H9 (cell line): ENCODE data around the gene SUMF1. TPM values are rescaled to one million over a fixed set of nuclear protein-coding genes. Genes with fewer than 3 reads are reported as not detected.

ENCODE experiments used
- DNase-seq: peaks from one replicate; pipeline ENCODE4 v3.0.0-alpha.2; 2017
- H2AFZ ChIP-seq: one replicate; pipeline ENCODE4 v1.6.1; 2013; ENCODE audit warnings: mild to moderate bottlenecking, low read length, control low read depth, moderate library complexity
- H2AK5ac ChIP-seq: 2 replicates; pipeline ENCODE4 v1.6.1; 2013; ENCODE audit warnings: low read length, control low read depth, mixed read lengths; ENCODE audit not compliant: insufficient read length
- H2BK120ac ChIP-seq: one replicate; pipeline ENCODE4 v1.6.1; 2013; ENCODE audit warnings: low read depth, mild to moderate bottlenecking, low read length, control low read depth, inconsistent platforms; ENCODE audit not compliant: poor library complexity, severe bottlenecking
- H2BK12ac ChIP-seq: 2 replicates; pipeline ENCODE4 v1.6.1; 2013; ENCODE audit warnings: low read length, control low read depth, mixed read lengths, low read depth; ENCODE audit not compliant: insufficient read length
- H2BK15ac ChIP-seq: 2 replicates; pipeline ENCODE4 v1.6.1; 2013; ENCODE audit warnings: low read depth, low read length, control low read depth
- H2BK20ac ChIP-seq: one replicate; pipeline ENCODE4 v1.6.1; 2013; ENCODE audit warnings: low read depth, mild to moderate bottlenecking, low read length, control low read depth, inconsistent platforms; ENCODE audit not compliant: poor library complexity, severe bottlenecking
- H2BK5ac ChIP-seq: 2 replicates; pipeline ENCODE4 v1.6.1; 2013; ENCODE audit warnings: low read length, control low read depth, mixed read lengths; ENCODE audit not compliant: insufficient read length
- H3K14ac ChIP-seq: 2 replicates; pipeline ENCODE4 v1.6.1; 2013; ENCODE audit warnings: low read length, control low read depth; ENCODE audit not compliant: insufficient read depth
- H3K18ac ChIP-seq: 2 replicates; pipeline ENCODE4 v1.6.1; 2013; ENCODE audit warnings: low read depth, mild to moderate bottlenecking, mixed read lengths, low read length, control low read depth; ENCODE audit not compliant: insufficient read length
- H3K23ac ChIP-seq: 2 replicates; pipeline ENCODE4 v1.6.1; 2013; ENCODE audit warnings: low read length, control low read depth, mixed read lengths, low read depth; ENCODE audit not compliant: insufficient read length
- H3K23me2 ChIP-seq: 2 replicates; pipeline ENCODE4 v1.6.1; 2013; ENCODE audit warnings: low read depth, mild to moderate bottlenecking, mixed read lengths, low read length, control low read depth; ENCODE audit not compliant: insufficient read length, poor library complexity, severe bottlenecking
- H3K27ac ChIP-seq: 2 replicates; pipeline ENCODE4 v1.5.1; 2013; ENCODE audit warnings: low read length, control low read depth, mixed read lengths, low read depth; ENCODE audit not compliant: insufficient read length
- H3K27me3 ChIP-seq: 2 replicates; pipeline ENCODE4 v1.6.1; 2013; ENCODE audit warnings: low read length, control low read depth, inconsistent platforms; ENCODE audit not compliant: insufficient read depth
- H3K4ac ChIP-seq: 2 replicates; pipeline ENCODE4 v1.6.1; 2013; ENCODE audit warnings: low read depth, mild to moderate bottlenecking, control low read depth, inconsistent platforms, low read length, moderate library complexity
- H3K4me1 ChIP-seq: 2 replicates; pipeline ENCODE4 v1.6.1; 2013; ENCODE audit warnings: low read length, control low read depth, inconsistent platforms; ENCODE audit not compliant: insufficient read depth
- H3K4me2 ChIP-seq: 2 replicates; pipeline ENCODE4 v1.6.1; 2013; ENCODE audit warnings: low read length, control low read depth, mixed read lengths; ENCODE audit not compliant: insufficient read length, insufficient read depth
- H3K56ac ChIP-seq: 2 replicates; pipeline ENCODE4 v1.6.1; 2013; ENCODE audit warnings: low read depth, mild to moderate bottlenecking, mixed read lengths, low read length, control low read depth; ENCODE audit not compliant: insufficient read length
- H3K79me1 ChIP-seq: 2 replicates; pipeline ENCODE4 v1.6.1; 2013; ENCODE audit warnings: low read depth, mild to moderate bottlenecking, moderate library complexity, low read length, control low read depth, inconsistent platforms; ENCODE audit not compliant: insufficient read depth, poor library complexity, severe bottlenecking
- H3K79me2 ChIP-seq: 2 replicates; pipeline ENCODE4 v1.6.1; 2013; ENCODE audit warnings: low read length, control low read depth, inconsistent platforms; ENCODE audit not compliant: insufficient read depth
- H3K9ac ChIP-seq: 2 replicates; pipeline ENCODE4 v1.6.1; 2013; ENCODE audit warnings: low read length, control low read depth, mixed read lengths; ENCODE audit not compliant: insufficient read length; ENCODE audit errors: extremely low read depth
- H3K9me3 ChIP-seq: one replicate; pipeline ENCODE4 v1.6.1; 2013; ENCODE audit warnings: low read depth, low read length, inconsistent platforms; ENCODE audit not compliant: control insufficient read depth
- H3T11ph ChIP-seq: one replicate; pipeline ENCODE4 v1.6.1; 2013; ENCODE audit warnings: mild to moderate bottlenecking, low read length, control low read depth, inconsistent platforms
- H4K20me1 ChIP-seq: one replicate; pipeline ENCODE4 v1.6.1; 2013; ENCODE audit not compliant: control insufficient read depth, insufficient read length, insufficient read depth
- H4K5ac ChIP-seq: 2 replicates; pipeline ENCODE4 v1.6.1; 2013; ENCODE audit warnings: low read depth, mild to moderate bottlenecking, mixed read lengths, low read length, control low read depth; ENCODE audit not compliant: insufficient read length
- H4K8ac ChIP-seq: replicated peaks from 2 replicates; pipeline ENCODE4 v1.6.1; 2013; ENCODE audit warnings: low read length, control low read depth, mixed read lengths, low read depth; ENCODE audit not compliant: insufficient read length
- H4K91ac ChIP-seq: 2 replicates; pipeline ENCODE4 v1.6.1; 2013; ENCODE audit warnings: low read depth, mild to moderate bottlenecking, moderate library complexity, mixed read lengths, low read length, control low read depth; ENCODE audit not compliant: insufficient read length
- H3K27ac Mint-ChIP-seq, 3 experiments: 2 replicates in 2 of 3; 3 replicates in 1 of 3; pipeline ENCODE4 v1.8.0; 2020 to 2021; ENCODE audit warnings: mixed read lengths in 3 of 3, mild to moderate bottlenecking in 1 of 3, moderate library complexity in 1 of 3
- H3K27me3 Mint-ChIP-seq: 2 replicates; pipeline ENCODE4 v1.8.0; 2021; ENCODE audit warnings: low read depth, mild to moderate bottlenecking, moderate library complexity, mixed read lengths
- H3K36me3 Mint-ChIP-seq, 3 experiments: 2 replicates in 2 of 3; 3 replicates in 1 of 3; pipeline ENCODE4 v1.8.0; 2020 to 2021; ENCODE audit warnings: low read depth in 3 of 3, mixed read lengths in 3 of 3; ENCODE audit not compliant: insufficient read depth in 1 of 3
- H3K4me1 Mint-ChIP-seq, 2 experiments: 2 replicates each; pipeline ENCODE4 v1.8.0; 2020; ENCODE audit warnings: mixed read lengths in 2 of 2
- H3K4me3 Mint-ChIP-seq, 2 experiments: 2 replicates in 1 of 2; 3 replicates in 1 of 2; pipeline ENCODE4 v1.8.0; 2020 to 2021; ENCODE audit warnings: mild to moderate bottlenecking in 2 of 2, mixed read lengths in 2 of 2, moderate library complexity in 1 of 2
- H3K9me3 Mint-ChIP-seq, 2 experiments: 2 replicates in 1 of 2; 3 replicates in 1 of 2; pipeline ENCODE4 v1.8.0; 2020; ENCODE audit warnings: mild to moderate bottlenecking in 2 of 2, mixed read lengths in 2 of 2, moderate library complexity in 1 of 2
- CTCF ChIP-seq: fragments of 200-600 bp; sonication (generic); conservative IDR thresholded peaks from 3 replicates; pipeline ENCODE4 v1.8.0; 2021; ENCODE audit warnings: antibody characterized with exemption, mild to moderate bottlenecking
- whole genome bisulfite sequencing: extraction: QIAGEN DNeasy Blood & Tissue Kit; methylation state at CpG from one replicate; pipeline ENCODE4 v1.1.7; 2013; ENCODE audit warnings: missing lambda C conversion rate, low lambda C conversion rate, mixed read lengths; ENCODE audit not compliant: insufficient read length; ENCODE audit errors: extremely low coverage; 5-methylcytosine and 5-hydroxymethylcytosine counted together
- total RNA-seq: library from RNA; stranded (reverse); gene quantifications from 2 replicates; pipeline ENCODE4 v1.2.1, GENCODE V29; 2021

Gene SUMF1
- total RNA-seq, 1 experiment from 2014 or later: 9.5 TPM

GRCh38 chr3:4401441-4401840 lies 65.6 kb downstream of the SUMF1 start:
- Histone ChIP-seq H3K4me1 (no peaks in the 10 kb centered on the region), H2BK15ac (no peak overlapping the region), H3K27me3 (no peaks in the 10 kb centered on the region), H3K4me2 (no peak overlapping the region), H3K23ac (no peak overlapping the region), H2BK20ac (no peak overlapping the region), H4K91ac (no peak overlapping the region), H3K14ac (no peak overlapping the region), H3K27ac (no peak overlapping the region), H3K9ac (no peak overlapping the region), H2AK5ac (no peak overlapping the region), H2BK5ac (no peak overlapping the region), H3T11ph (no peak overlapping the region), H3K9me3 (no peaks in the 10 kb centered on the region), H3K4ac (no peak overlapping the region), H4K20me1 (no peaks in the 10 kb centered on the region), H3K79me1 (no peaks in the 10 kb centered on the region), H4K8ac (no peak overlapping the region), H4K5ac (no peak overlapping the region), H3K23me2 (no peaks in the 10 kb centered on the region), H3K79me2 (no peaks in the 10 kb centered on the region), H3K56ac (no peak overlapping the region), H2BK12ac (no peak overlapping the region), H2BK120ac (no peak overlapping the region), H3K18ac (no peak overlapping the region), H2AFZ (no peak overlapping the region)
- Mint-ChIP-seq H3K27me3 (no peaks in the 10 kb centered on the region), H3K36me3 (no peaks in the 10 kb centered on the region; a peak in 1 of 7 replicates), H3K27ac (no peak overlapping the region; a peak in 1 of 7 replicates), H3K4me1 (peaks cover 8% of the 10 kb centered on the region in 2 experiments), H3K4me3 (no peak overlapping the region), H3K9me3 (no peaks in the 10 kb centered on the region)
- no peak for TF ChIP-seq CTCF
- no peak for DNase-seq
- no CpG with 5 or more reads among the region's 4 CpGs for WGBS
